HG02642 (cell line): ENCODE data around the gene FHIT.

Experiments
- ATAC-seq: cut with Tn5 transposase; IDR thresholded peaks from one replicate; pipeline ENCODE4 v1.9.1; 2021; ENCODE audit warnings: mild to moderate bottlenecking; ENCODE audit not compliant: unreplicated experiment, poor library complexity

Gene FHIT

GRCh38 chr3:60461267-60461666, 790.0 kb downstream of the FHIT start:
- no peak for ATAC-seq

DNA sequence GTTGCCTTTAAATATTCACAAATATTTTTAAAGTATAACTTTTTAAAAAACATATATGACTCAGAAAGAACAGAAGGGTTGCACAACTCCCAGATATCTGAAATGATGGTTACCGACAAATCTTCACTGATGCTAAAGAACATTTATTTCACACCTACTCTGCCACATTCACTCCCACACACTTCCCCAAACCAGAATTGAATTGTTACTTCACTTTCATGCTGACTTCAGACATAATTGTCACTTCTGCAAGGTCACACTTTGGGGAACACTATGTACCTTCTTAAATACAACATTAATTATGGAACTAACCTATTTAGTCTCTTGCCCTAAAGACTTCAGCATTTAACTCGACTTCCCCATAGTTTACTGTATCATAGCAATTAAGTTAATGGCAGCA, 795.1 kb downstream of the FHIT start:
- no peak for ATAC-seq

DNA sequence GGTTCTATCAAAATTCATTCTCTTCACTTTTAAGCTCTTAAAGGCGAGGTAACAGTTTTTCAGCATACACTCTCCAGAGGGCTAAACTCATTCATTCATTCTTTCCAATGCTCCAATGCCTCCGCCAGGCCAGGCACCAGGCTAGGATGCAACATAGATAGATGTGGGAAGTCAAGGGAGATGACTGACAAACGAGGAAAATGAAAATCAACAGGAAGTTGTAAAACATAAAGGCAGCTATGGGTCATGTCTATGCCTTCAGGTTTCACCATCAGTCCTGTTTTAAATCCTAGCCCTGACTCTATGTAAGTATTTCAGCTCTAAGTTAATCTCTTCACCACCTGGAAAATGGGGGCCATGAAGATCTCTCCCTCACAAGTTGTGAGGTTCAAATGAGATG, 797.9 kb downstream of the FHIT start:
- ATAC-seq = no peak

GRCh38 chr3:60448696-60449095, 802.6 kb downstream of the FHIT start:
- ATAC-seq = no peak

- ATAC-seq = no peak
Observed at GRCh38 chr3:60445446-60445845, 805.8 kb downstream of the FHIT start.

- ATAC-seq = no peak
Observed at GRCh38 chr3:60444898-60445437, 806.3 kb downstream of the FHIT start.

DNA sequence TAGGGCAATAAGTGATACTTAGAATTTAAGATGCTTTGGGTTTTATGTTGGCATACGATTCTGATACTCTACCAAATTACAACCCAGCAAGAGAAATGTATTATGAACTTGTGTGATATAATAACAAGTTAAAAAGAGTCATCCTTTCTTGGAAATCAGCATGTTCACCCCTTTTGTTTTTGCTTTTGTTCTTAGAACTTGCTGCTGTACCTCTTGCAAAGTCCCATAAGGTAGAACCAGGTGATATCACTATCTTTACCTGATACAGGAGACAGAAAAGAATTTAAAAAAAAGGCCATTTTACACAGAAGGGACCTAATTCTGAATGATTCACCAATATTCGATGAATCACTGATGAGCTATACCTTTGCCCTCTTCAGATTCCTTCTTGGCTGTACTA, 810.4 kb downstream of the FHIT start:
- ATAC-seq = no peak

- ATAC-seq = no peak
Observed at GRCh38 chr3:60435941-60436650, 815.2 kb downstream of the FHIT start.

GRCh38 chr3:60434950-60435349, 816.3 kb downstream of the FHIT start:
- no peak for ATAC-seq

DNA sequence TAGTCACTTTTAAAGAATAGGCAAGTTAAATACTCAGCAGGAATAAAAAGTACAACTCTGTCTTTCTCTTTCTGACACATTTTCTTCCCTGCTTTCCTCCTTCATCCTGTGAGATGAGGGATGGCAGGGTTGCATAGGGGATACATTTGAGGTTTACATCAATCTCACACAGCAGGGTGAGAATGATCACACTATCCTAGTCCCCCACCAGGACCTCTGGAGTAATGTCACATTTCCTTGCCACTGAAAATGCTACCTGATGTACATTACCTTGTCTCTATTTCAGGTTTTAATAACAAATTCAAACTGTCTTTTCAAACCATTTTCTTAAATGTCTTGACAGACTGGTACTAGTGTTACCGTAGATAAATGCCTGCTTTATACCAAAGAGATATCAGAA, 816.9 kb downstream of the FHIT start:
- ATAC-seq = no peak

- no peak for ATAC-seq
Observed at GRCh38 chr3:60431599-60431958, 819.7 kb downstream of the FHIT start.

- no peak for ATAC-seq
Observed at GRCh38 chr3:60430205-60430604, 821.0 kb downstream of the FHIT start.

DNA sequence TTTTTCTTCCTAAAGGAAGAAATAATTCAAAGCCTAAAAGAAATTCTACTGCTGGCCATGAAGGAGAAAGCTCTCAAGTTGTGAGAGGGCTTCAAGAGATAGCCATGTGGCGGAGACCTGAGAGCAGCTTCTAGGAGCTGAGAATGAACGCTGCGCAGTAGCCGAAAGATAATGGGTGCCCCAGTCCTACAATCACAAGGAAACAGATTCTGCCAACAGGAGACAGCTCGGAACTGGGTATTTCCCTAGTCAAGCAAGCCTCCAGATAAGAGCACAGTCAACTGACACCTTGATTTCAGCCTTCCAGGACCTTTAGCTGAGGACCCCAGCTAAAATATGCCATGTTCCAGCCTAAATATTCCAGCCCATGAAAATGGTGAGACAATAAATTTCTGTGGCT, 824.1 kb downstream of the FHIT start:
- ATAC-seq = no peak

- ATAC-seq = no peak
Observed at GRCh38 chr3:60424942-60425341, 826.3 kb downstream of the FHIT start.

GRCh38 chr3:60424034-60424433, 827.2 kb downstream of the FHIT start:
- ATAC-seq = no peak

DNA sequence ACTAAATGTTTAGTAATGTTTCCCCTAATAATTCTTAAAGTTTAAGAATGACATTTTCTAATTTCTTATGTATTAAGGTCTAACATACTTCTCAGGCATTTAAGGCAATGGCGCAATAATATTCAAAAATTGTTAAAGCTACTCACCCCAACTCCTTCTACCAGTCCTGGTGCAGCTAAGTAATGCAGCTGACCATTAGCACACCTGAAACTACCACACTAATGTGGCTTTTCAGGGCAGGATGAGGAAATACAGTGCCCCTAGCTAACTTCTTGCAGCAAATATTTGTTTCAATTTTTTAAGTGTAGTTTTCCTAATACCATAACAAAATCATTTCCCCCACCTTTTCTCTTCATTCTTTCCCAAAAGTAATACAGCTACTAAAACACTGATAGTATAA, 827.7 kb downstream of the FHIT start:
- ATAC-seq = no peak

DNA sequence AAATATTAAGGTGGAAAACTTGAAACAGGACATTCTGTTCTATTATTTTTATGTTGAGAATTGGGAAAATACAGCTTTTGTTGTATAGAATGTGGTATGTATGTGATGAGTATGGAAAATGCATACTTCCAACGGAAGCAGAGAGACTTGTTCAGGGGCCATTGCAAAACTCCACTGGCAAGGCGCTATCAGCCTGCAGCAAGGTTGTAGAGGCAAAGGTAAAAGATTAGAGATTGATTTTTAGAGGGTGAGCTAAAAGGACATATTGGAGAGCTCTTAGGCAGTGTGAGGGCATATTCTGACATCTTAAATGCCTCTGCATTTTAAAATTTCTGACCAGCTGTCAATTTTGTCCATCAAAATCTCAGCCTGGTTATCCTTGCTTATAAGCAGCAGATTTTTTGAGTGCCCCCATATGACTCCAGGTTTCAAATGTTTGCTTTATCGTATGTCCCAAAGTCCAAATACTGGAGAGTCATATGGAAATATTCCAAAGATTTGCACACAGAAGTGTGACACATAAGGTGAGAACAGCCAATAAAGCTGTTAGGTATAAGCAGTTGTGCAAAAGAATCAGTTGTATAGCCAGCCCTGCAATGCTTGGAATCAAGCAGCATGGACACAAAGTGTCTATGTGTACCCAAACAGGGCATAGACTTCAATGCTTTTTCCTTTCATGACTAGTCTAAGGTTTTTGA, 829.4 kb downstream of the FHIT start:
- ATAC-seq = no peak

- no peak for ATAC-seq
Observed at GRCh38 chr3:60417576-60417975, 833.7 kb downstream of the FHIT start.

- no peak for ATAC-seq
Observed at GRCh38 chr3:60414011-60414410, 837.2 kb downstream of the FHIT start.

DNA sequence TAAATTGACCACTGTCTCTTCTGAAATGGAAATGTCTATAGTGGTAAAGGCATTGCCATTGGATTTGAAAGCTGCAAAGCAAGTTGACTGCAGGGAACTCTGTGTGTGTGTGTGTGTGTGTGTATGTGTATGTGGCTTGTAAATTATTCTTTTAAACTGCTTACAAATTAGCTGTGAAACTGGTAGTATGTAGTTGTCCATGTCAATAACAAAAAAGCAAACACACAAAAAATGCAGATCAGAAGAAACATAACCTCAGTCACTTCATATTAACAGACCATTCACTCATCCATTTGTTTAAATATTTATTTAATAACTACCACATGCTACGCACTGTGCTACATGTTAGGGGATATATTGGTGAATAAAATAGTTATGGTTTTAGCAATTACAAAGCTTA, 837.7 kb downstream of the FHIT start:
- ATAC-seq = no peak

- no peak for ATAC-seq
Observed at GRCh38 chr3:60403866-60404265, 847.4 kb downstream of the FHIT start.

DNA sequence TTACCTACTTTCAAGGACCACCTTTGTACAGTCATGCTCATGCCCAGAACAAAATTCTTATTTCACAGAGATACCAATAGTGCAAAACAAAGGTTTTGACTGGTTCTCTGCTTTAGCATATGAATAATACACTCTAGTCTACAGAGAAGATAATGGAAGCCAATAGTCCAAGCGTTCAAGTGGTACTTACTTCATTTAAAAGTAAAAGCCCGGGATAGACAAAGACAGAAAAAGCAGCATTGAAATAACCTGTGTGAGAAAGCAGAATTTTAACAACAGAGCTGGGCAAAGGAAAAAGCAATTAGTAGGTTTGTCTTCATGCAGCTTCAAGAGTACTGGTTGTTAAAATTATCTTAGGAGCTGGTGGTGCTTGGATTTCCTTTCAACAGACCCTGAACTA, 848.3 kb downstream of the FHIT start:
- no peak for ATAC-seq
